Gastrocnemius medialis (tissue), 4 donors: ENCODE data around the gene LMLN.

Source experiments
- CTCF ChIP-seq, 5 experiments: fragments of 450-650 bp in 3 of 5; fragments of 200-600 bp in 2 of 5; sonication (generic) in 2 of 5; IDR thresholded peaks in 4 of 5; conservative IDR thresholded peaks in 1 of 5; 1 replicate in 4 of 5; 2 replicates in 1 of 5; pipeline ENCODE4 v1.5.1; 2016 to 2019; ENCODE audit warnings: antibody characterized with exemption in 5 of 5, mild to moderate bottlenecking in 3 of 5, moderate library complexity in 3 of 5
- POLR2A ChIP-seq, 2 donors: fragments of 450-650 bp; IDR thresholded peaks; one replicate each; pipeline ENCODE4 v1.6.1; 2017; ENCODE audit warnings: antibody characterized with exemption in 2 of 2, mild to moderate bottlenecking in 2 of 2, moderate library complexity in 2 of 2

DNA sequence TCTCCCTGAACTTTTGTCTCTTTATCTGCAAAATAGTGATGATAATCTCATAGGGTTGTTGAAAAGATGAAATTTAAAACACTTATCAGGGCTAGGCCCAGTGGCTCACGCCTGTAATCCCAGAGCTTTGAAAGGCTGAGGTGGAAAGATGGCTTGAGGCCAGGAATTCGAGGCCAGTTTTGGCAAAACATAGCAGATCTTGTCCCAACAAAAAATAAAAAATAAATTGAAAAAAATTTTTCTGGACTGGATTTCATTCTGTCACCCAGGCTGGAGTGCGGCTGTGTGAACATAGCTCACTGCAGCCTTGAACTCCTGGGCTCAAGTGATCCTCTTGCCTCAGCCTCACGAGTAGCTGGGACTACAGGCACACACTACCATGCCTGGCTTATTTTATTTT lies 29.6 kb downstream of the LMLN start:
- no peak for TF ChIP-seq CTCF (IDR thresholded peaks at IDR 0.05 in 4 of 5, conservative IDR thresholded peaks at IDR 0.05 in 1 of 5)
- no peak for TF ChIP-seq POLR2A (IDR thresholded peaks at IDR 0.05)
